Measurements from ENCODE around the gene XPC. TPM values are rescaled to one million over a fixed set of nuclear protein-coding genes. Genes with fewer than 3 reads are reported as not detected.

XPC gene
- total RNA-seq, 4 donors from 2014 or later: 27.6 to 73.0 (median 34.4) TPM

DNA sequence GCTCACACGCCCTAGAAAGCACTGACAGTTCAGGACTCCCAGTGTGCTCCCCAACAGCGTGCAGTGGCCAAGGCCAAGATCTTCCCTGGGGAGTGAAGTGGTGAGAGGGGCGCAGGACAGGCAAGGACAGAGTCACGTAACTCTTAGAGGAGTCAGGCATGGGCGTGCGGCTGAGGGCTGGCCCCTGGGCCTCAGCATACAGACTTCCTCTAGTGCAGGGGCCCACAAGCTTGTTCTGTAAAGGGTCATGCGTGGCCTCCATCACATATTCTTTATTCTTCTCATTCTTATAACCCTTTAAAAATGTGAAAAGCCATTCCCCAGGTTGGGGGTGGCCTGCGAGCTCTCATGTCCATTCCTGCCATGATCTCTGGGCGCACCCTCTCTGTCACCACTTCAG lies 28.3 kb downstream of the XPC start:
- Histone ChIP-seq H3K9me3 (no peaks in the 10 kb centered on the region), H3K36me3 (peaks cover 0 to 96% of the 10 kb centered on the region in 2 donors), H3K27ac (no peak overlapping the region), H3K27me3 (no peaks in the 10 kb centered on the region), H3K4me3 (no peak overlapping the region), H3K4me1 (peaks cover 6 to 30% (median 16%) of the 10 kb centered on the region in 3 donors)
- 94 to 96% methylated on average over 3 to 8 of the region's 9 CpGs for WGBS, 2 donors (ENCODE audit: low coverage in 1 of 2)
- ATAC-seq: no peak
- TF ChIP-seq POLR2A (IDR thresholded peaks at IDR 0.05) (no peak), POLR2AphosphoS5 (IDR thresholded peaks at IDR 0.05) (no peak), EP300 (IDR thresholded peaks at IDR 0.05) (no peak)
- TF ChIP-seq, protein P1, sequence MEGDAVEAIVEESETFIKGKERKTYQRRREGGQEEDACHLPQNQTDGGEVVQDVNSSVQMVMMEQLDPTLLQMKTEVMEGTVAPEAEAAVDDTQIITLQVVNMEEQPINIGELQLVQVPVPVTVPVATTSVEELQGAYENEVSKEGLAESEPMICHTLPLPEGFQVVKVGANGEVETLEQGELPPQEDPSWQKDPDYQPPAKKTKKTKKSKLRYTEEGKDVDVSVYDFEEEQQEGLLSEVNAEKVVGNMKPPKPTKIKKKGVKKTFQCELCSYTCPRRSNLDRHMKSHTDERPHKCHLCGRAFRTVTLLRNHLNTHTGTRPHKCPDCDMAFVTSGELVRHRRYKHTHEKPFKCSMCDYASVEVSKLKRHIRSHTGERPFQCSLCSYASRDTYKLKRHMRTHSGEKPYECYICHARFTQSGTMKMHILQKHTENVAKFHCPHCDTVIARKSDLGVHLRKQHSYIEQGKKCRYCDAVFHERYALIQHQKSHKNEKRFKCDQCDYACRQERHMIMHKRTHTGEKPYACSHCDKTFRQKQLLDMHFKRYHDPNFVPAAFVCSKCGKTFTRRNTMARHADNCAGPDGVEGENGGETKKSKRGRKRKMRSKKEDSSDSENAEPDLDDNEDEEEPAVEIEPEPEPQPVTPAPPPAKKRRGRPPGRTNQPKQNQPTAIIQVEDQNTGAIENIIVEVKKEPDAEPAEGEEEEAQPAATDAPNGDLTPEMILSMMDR (IDR thresholded peaks at IDR 0.05): no peak

GRCh38 chr3:14148041-14148985 lies 30.1 kb downstream of the XPC start:
- Histone ChIP-seq H3K27me3 (no peaks in the 10 kb centered on the region), H3K9me3 (no peaks in the 10 kb centered on the region), H3K36me3 (peaks cover 0 to 78% of the 10 kb centered on the region in 2 donors), H3K27ac (peak overlapping the region in 3 of 4 donors; percentile 86 to 93 (median 88)), H3K4me3 (no peak overlapping the region), H3K4me1 (peaks cover 9 to 48% (median 24%) of the 10 kb centered on the region in 3 donors)
- WGBS, 2 donors (ENCODE audit: low coverage in 1 of 2): 78 to 81% methylated on average over 8 to 14 of the region's 28 CpGs
- TF ChIP-seq EP300 (IDR thresholded peaks at IDR 0.05) (no peak), POLR2AphosphoS5 (IDR thresholded peaks at IDR 0.05) (peak; percentile 27)
- ATAC-seq: no peak

DNA sequence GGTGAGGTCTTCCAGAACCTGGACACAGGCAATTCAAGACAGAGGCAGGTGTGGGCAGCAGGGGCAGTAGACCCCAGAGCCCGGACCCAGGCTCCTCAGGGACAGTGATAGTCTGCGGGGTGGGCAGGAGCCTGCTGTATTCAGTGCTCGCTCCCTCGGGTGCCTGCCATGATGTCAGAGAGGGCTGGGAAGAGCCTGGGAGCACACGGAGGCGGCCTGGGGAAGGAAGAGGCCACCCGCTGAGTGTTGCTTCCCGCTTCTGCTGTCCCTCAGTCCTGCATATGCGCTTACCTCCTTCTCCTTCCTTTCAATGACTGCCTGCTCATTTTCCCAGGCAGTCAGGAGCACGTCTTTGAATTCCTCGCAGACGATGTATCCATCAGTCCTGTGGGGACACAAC lies 30.8 kb downstream of the XPC start:
- no peak for ATAC-seq
- H3K36me3 ChIP-seq: peaks cover 0 to 71% of the 10 kb centered on the region in 2 donors

GRCh38 chr3:14147066-14147435 lies 31.4 kb downstream of the XPC start:
- WGBS, 2 donors (ENCODE audit: low coverage in 1 of 2): 91 to 93% methylated on average over 4 of the region's 5 CpGs
- Histone ChIP-seq H3K9me3 (no peaks in the 10 kb centered on the region), H3K27me3 (no peaks in the 10 kb centered on the region), H3K4me3 (no peak overlapping the region), H3K27ac (peak overlapping the region in 3 of 4 donors; percentile 86 to 93 (median 88)), H3K4me1 (peaks cover 9 to 61% (median 31%) of the 10 kb centered on the region in 3 donors), H3K36me3 (peaks cover 0 to 70% of the 10 kb centered on the region in 2 donors)
- TF ChIP-seq, protein P1 (IDR thresholded peaks at IDR 0.05): no peak
- TF ChIP-seq POLR2A (IDR thresholded peaks at IDR 0.05): no peak
- no peak for TF ChIP-seq POLR2AphosphoS5 (IDR thresholded peaks at IDR 0.05)
- no peak for TF ChIP-seq EP300 (IDR thresholded peaks at IDR 0.05)
- ATAC-seq: no peak

More for the DNA sequence above, 30.8 kb downstream of the XPC start:
- WGBS, 2 donors (ENCODE audit: low coverage in 1 of 2): 78% methylated on average over 10 of the region's 12 CpGs; no CpG with 5 or more reads in 1 of the 2 donors
- no peak overlapping the region for H3K4me3 ChIP-seq
- no peak for TF ChIP-seq POLR2AphosphoS5 (IDR thresholded peaks at IDR 0.05)
- no peaks in the 10 kb centered on the region for H3K9me3 ChIP-seq
- H3K27ac ChIP-seq: peak overlapping the region in 3 of 4 donors; percentile 86 to 93 (median 88)
- no peaks in the 10 kb centered on the region for H3K27me3 ChIP-seq
- H3K4me1 ChIP-seq: peaks cover 9 to 55% (median 31%) of the 10 kb centered on the region in 3 donors

DNA sequence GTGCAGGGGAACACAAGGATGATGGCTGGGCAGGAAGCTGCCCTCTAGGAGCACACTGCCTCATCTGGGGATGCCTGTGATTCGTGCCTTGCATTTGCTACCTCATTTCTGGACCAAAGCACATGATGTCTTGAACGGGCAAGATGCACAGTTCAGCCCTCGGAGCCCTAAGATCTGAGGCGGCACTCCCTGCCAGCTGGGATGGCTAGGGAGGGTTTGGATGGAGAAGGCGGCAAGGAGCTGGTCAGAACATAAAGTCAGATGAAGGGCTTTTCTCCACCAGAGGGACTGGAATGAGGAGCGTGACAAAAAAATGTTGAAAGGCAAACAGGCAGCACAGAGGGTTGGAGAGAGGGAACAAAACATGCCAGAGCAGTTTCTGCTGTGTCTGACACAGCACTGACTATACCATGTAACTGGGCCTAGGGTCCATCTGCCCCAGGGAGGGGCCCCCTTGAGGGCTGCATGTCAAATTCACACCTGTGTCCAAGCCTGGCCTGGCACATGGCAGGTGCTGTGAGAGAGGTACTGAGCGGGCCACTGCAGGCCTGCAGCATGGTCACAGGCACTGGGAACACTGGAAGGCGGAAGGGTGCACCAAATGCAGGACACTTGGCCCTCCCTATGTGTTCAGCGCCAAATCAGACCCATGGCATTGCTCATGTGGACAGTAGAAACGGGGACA lies 31.9 kb downstream of the XPC start:
- H3K36me3 ChIP-seq: peaks cover 0 to 70% of the 10 kb centered on the region in 2 donors
- no peaks in the 10 kb centered on the region for H3K9me3 ChIP-seq
- H3K4me3 ChIP-seq: no peak overlapping the region
- H3K27me3 ChIP-seq: no peaks in the 10 kb centered on the region
- peak overlapping the region in 3 of 4 donors; percentile 86 to 93 (median 88) for H3K27ac ChIP-seq
- WGBS, 2 donors (ENCODE audit: low coverage in 1 of 2): 64 to 67% methylated on average over 1 to 2 of the region's 10 CpGs
- no peak for ATAC-seq
- TF ChIP-seq, protein P1 (IDR thresholded peaks at IDR 0.05): no peak
- no peak for TF ChIP-seq EP300 (IDR thresholded peaks at IDR 0.05)
- TF ChIP-seq POLR2A (IDR thresholded peaks at IDR 0.05): no peak
- TF ChIP-seq POLR2AphosphoS5 (IDR thresholded peaks at IDR 0.05): no peak
- H3K4me1 ChIP-seq: peaks cover 9 to 66% (median 31%) of the 10 kb centered on the region in 3 donors
